ENCODE results near the gene NEDD4. TPM values are rescaled to one million over a fixed set of nuclear protein-coding genes. Genes with fewer than 3 reads are reported as not detected.

Gene NEDD4
- total and polyA plus RNA-seq, 3 experiments from 2014 or later: 3.3 to 9.7 (median 8.2) TPM

DNA sequence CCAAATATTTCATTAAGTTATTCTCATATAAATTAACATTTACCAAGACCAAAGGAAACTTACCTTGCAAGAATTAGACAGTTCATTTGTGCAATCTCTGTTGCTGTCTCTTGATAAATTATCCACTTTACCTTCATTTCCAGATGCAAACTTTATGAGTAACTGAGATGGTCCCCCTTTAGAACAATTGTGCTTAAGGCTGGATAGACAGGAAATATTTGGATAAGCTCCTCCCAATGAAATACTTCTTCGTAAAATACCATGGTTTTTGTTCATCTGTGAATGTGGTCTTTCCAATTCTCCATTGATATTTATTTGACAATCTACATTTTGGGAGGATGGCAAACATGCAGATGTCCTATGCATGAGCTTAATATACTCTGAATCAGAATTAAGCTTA, 78.2 kb downstream of the NEDD4 start:
- Mint-ChIP-seq H3K27me3 (no peaks in the 10 kb centered on the region), H3K4me3 (no peak overlapping the region), H3K27ac (no peak overlapping the region), H3K36me3 (peaks cover 0 to 3% (median 0%) of the 10 kb centered on the region in 3 donors), H3K9me3 (no peaks in the 10 kb centered on the region), H3K4me1 (no peaks in the 10 kb centered on the region)
- Histone ChIP-seq H3K27ac (ENCODE audit: low read depth, low read length) (no peak overlapping the region), H3K36me3 (ENCODE audit: insufficient read depth, low read length) (no peaks in the 10 kb centered on the region), H3K9me3 (ENCODE audit: low read length) (no peaks in the 10 kb centered on the region), H3K27me3 (ENCODE audit: insufficient read depth, low read length, poor library complexity, severe bottlenecking) (no peaks in the 10 kb centered on the region), H3K4me1 (ENCODE audit: insufficient read depth, low read length) (no peaks in the 10 kb centered on the region), H3K4me3 (ENCODE audit: low read length) (no peak overlapping the region)
- POLR2A ChIA-PET: no interaction called here
- no peak for DNase-seq
- CTCF ChIA-PET: no interaction called here

DNA sequence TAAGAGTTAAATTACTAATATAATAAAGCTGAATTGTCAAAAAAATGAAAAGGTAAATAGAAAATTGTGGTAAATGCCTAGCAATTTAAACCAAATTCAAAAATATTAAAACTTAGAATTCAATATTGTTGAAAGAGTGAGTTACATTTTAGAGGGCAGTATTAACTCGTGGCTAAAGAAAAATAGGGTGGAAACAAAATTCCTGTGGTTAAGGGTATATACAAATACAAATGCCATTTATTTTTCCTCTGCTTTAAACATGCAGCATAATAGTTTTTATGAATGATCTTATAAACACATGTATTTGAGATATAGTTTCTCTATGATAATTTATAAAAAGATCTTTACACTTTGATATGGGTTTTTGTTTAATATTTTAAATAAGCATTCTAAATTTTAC, 79.0 kb downstream of the NEDD4 start:
- H3K9me3 ChIP-seq (ENCODE audit: low read length): no peaks in the 10 kb centered on the region
- no peak overlapping the region for H3K27ac ChIP-seq (ENCODE audit: low read depth, low read length)
- no peak for DNase-seq
- no peaks in the 10 kb centered on the region for H3K36me3 ChIP-seq (ENCODE audit: insufficient read depth, low read length)
- peaks cover 0 to 5% (median 0%) of the 10 kb centered on the region in 3 donors for H3K36me3 Mint-ChIP-seq
- H3K4me3 ChIP-seq (ENCODE audit: low read length): no peak overlapping the region
- H3K27me3 Mint-ChIP-seq: no peaks in the 10 kb centered on the region
- H3K4me1 ChIP-seq (ENCODE audit: insufficient read depth, low read length): no peaks in the 10 kb centered on the region
- H3K27me3 ChIP-seq (ENCODE audit: insufficient read depth, low read length, poor library complexity, severe bottlenecking): no peaks in the 10 kb centered on the region
- CTCF ChIA-PET: no interaction called here
- POLR2A ChIA-PET: no interaction called here
- H3K4me3 Mint-ChIP-seq: no peak overlapping the region
- H3K9me3 Mint-ChIP-seq: no peaks in the 10 kb centered on the region
- no peak overlapping the region for H3K27ac Mint-ChIP-seq
- no peaks in the 10 kb centered on the region for H3K4me1 Mint-ChIP-seq

DNA sequence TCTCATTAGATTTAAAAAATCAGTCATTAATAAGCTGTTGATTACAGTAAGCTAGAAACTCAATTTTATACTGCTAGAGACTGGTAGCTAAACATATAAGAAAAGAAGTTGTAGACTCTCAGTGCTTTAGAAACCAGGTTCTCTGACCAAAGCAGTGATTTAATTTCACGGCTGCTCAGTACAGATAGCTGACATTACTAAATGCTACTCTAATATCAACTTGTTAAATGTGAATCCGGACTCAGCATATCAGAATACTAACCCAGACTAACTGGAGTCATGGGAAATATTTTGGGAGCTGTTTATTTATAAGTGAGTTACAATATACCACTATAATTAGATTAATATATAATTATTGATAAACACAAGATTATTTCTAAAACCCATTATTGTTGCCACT, 80.4 kb downstream of the NEDD4 start:
- Mint-ChIP-seq H3K4me1 (no peaks in the 10 kb centered on the region), H3K27me3 (no peaks in the 10 kb centered on the region), H3K36me3 (peaks cover 0 to 5% (median 3%) of the 10 kb centered on the region in 3 donors), H3K9me3 (no peaks in the 10 kb centered on the region), H3K27ac (no peak overlapping the region), H3K4me3 (no peak overlapping the region)
- ChIA-PET POLR2A (no interaction called here), CTCF (no interaction called here)
- Histone ChIP-seq H3K9me3 (ENCODE audit: low read length) (no peaks in the 10 kb centered on the region), H3K4me3 (ENCODE audit: low read length) (no peak overlapping the region), H3K27me3 (ENCODE audit: insufficient read depth, low read length, poor library complexity, severe bottlenecking) (no peaks in the 10 kb centered on the region), H3K27ac (ENCODE audit: low read depth, low read length) (no peak overlapping the region), H3K36me3 (ENCODE audit: insufficient read depth, low read length) (no peaks in the 10 kb centered on the region), H3K4me1 (ENCODE audit: insufficient read depth, low read length) (no peaks in the 10 kb centered on the region)
- no peak for DNase-seq

DNA sequence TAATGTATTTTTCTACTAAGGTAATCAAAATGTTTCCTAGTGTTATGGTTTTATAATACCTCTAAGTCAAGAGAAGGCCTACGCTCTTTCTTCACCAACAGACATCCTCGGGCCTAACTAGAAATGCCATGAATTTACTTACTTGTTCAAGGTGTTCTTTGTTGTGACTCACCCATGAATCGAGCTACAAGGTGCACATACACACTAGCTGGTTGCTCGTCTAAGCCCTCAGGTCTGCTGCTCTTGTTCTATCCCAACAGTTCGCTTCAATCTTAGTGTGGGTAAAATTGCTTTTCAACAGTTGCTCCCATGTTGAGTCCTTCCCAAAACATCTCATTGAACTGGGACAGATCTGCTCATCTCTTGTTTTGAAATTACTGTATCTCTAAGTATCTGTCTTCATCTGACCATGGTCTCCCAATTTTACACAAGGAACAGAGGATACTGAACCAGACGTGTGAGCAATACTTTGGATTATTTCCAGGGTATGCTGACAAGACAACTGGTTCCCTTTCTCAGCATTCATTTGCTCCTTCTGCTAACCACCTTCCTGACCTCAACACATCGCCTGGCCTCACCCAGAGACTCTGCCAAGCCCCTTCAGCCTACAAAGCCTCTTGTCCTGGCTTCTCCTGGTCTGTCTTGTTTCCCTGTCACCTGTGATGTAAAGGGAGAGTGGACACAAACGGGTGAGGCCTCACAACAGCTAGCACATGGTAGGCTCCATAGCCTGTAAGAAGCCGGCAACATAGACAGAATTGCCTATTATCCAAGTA, 84.2 kb downstream of the NEDD4 start:
- H3K27me3 Mint-ChIP-seq: no peaks in the 10 kb centered on the region

DNA sequence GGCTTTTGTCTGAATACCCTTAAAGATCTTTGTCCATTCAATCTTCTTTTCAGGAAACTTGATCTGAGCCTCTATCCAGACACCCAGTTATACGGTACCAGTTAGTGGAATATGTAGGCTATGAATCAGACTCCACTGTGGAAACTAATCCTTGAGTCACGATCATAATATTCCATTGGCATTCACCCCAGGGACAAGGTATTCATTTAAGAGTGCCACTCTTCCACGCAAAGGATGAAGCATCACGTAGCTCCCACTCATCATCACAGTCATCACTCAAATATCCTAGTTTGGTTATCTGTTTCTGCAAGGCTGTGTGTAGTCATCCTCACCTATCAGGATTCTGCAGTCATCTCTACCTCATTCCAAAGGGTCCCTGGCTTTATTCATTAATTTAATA, 85.6 kb downstream of the NEDD4 start:
- ChIA-PET CTCF (no interaction called here), POLR2A (no interaction called here)
- no peaks in the 10 kb centered on the region for H3K9me3 Mint-ChIP-seq
- Histone ChIP-seq H3K27ac (ENCODE audit: low read depth, low read length) (no peak overlapping the region), H3K36me3 (ENCODE audit: insufficient read depth, low read length) (no peaks in the 10 kb centered on the region), H3K9me3 (ENCODE audit: low read length) (no peaks in the 10 kb centered on the region), H3K4me3 (ENCODE audit: low read length) (no peak overlapping the region), H3K4me1 (ENCODE audit: insufficient read depth, low read length) (no peaks in the 10 kb centered on the region), H3K27me3 (ENCODE audit: insufficient read depth, low read length, poor library complexity, severe bottlenecking) (no peaks in the 10 kb centered on the region)
- H3K4me1 Mint-ChIP-seq: no peaks in the 10 kb centered on the region
- H3K4me3 Mint-ChIP-seq: no peak overlapping the region
- H3K27me3 Mint-ChIP-seq: no peaks in the 10 kb centered on the region
- peaks cover 0 to 7% (median 5%) of the 10 kb centered on the region in 3 donors for H3K36me3 Mint-ChIP-seq
- no peak overlapping the region for H3K27ac Mint-ChIP-seq
- DNase-seq: no peak

More for the DNA sequence above, 84.2 kb downstream of the NEDD4 start:
- Mint-ChIP-seq H3K27ac (no peak overlapping the region), H3K36me3 (peaks cover 0 to 7% (median 5%) of the 10 kb centered on the region in 3 donors), H3K4me1 (no peaks in the 10 kb centered on the region), H3K4me3 (no peak overlapping the region), H3K9me3 (no peaks in the 10 kb centered on the region)
- CTCF ChIA-PET: no interaction called here
- H3K36me3 ChIP-seq (ENCODE audit: insufficient read depth, low read length): no peaks in the 10 kb centered on the region
- DNase-seq: no peak
- H3K27ac ChIP-seq (ENCODE audit: low read depth, low read length): no peak overlapping the region
- no peaks in the 10 kb centered on the region for H3K4me1 ChIP-seq (ENCODE audit: insufficient read depth, low read length)
- H3K4me3 ChIP-seq (ENCODE audit: low read length): no peak overlapping the region
- POLR2A ChIA-PET: no interaction called here
- H3K27me3 ChIP-seq (ENCODE audit: insufficient read depth, low read length, poor library complexity, severe bottlenecking): no peaks in the 10 kb centered on the region
- no peaks in the 10 kb centered on the region for H3K9me3 ChIP-seq (ENCODE audit: low read length)

DNA sequence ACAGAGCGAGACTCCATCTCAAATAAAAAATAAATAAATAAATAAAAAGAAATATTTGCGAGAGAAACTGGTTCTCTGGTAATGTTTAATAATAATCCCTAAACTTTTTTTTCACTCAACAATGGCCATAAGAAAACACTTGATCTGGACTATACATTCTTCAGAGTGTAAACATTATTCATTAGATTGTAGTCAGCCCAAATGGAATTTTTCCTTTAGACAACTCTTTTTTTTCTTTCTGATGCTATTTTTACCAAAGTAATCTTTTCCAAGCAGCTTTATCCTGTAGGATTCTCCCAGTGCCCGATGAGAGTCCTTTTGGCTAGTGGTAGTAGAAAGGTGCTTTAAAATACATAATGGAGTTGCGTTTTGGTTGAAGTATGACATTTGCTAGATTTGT, 90.4 kb downstream of the NEDD4 start:
- no peak overlapping the region for H3K27ac ChIP-seq (ENCODE audit: low read depth, low read length)
- H3K9me3 ChIP-seq (ENCODE audit: low read length): no peaks in the 10 kb centered on the region
- peaks cover 0 to 3% (median 2%) of the 10 kb centered on the region in 3 donors for H3K36me3 Mint-ChIP-seq
- no peak overlapping the region for H3K4me3 Mint-ChIP-seq
- H3K27me3 Mint-ChIP-seq: no peaks in the 10 kb centered on the region
- POLR2A ChIA-PET: no interaction called here
- CTCF ChIA-PET: interaction anchor here (0.7 kb wide), 1 partner anchor 63 kb away, joined by 3 read pairs; no protein-coding TSS in a partner anchor
- H3K4me1 ChIP-seq (ENCODE audit: insufficient read depth, low read length): no peaks in the 10 kb centered on the region
- no peak overlapping the region for H3K27ac Mint-ChIP-seq
- no peak for DNase-seq
- H3K36me3 ChIP-seq (ENCODE audit: insufficient read depth, low read length): no peaks in the 10 kb centered on the region
- no peak overlapping the region for H3K4me3 ChIP-seq (ENCODE audit: low read length)
- H3K27me3 ChIP-seq (ENCODE audit: insufficient read depth, low read length, poor library complexity, severe bottlenecking): no peaks in the 10 kb centered on the region
- no peaks in the 10 kb centered on the region for H3K9me3 Mint-ChIP-seq
- H3K4me1 Mint-ChIP-seq: no peaks in the 10 kb centered on the region

DNA sequence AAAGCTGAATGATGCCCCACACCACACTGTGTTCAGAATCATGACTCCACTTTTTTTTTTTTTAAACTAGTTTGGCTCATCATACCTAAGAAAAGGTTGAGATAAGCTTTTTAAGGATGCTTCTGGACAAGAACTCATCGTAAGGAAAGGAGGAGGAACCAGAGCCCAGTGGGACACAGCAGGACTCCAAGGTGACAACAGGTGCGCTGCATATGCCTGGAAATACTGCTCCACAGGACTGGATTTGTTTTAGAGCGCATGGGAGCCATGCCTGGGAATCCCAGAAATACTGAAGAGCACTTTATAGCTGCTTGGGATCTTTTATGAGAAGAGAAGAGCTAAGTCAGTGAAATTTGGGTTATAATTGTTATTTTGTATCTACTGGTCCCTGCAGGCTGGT, 93.4 kb downstream of the NEDD4 start:
- H3K27ac Mint-ChIP-seq: no peak overlapping the region

DNA sequence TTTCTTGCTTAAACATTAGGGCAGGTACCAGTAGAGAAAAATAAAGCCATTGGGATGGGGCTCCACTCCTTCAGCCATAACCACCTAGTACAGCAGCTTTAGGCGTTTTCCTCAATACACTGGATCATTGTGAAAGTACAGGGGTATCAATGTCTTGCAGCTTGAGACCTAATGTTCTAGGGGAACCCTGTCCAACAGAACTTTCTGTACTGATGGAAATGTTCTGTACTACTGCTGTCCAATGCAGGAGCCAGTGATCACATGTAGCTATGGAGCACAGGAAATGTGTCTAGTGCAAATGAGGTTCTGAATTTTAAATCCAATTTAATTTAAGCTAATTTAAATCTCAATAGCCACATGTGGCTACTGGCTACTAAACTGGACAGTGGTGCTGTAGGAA, 93.9 kb downstream of the NEDD4 start:
- Mint-ChIP-seq H3K27ac (no peak overlapping the region), H3K27me3 (no peaks in the 10 kb centered on the region), H3K36me3 (peaks cover 0 to 2% (median 0%) of the 10 kb centered on the region in 3 donors), H3K9me3 (no peaks in the 10 kb centered on the region), H3K4me1 (peaks cover under 1 to 8% (median 7%) of the 10 kb centered on the region in 3 donors), H3K4me3 (no peak overlapping the region)
- Histone ChIP-seq H3K4me1 (ENCODE audit: insufficient read depth, low read length) (no peaks in the 10 kb centered on the region), H3K27ac (ENCODE audit: low read depth, low read length) (no peak overlapping the region), H3K9me3 (ENCODE audit: low read length) (no peaks in the 10 kb centered on the region), H3K27me3 (ENCODE audit: insufficient read depth, low read length, poor library complexity, severe bottlenecking) (no peaks in the 10 kb centered on the region), H3K4me3 (ENCODE audit: low read length) (no peak overlapping the region), H3K36me3 (ENCODE audit: insufficient read depth, low read length) (no peaks in the 10 kb centered on the region)
- POLR2A ChIA-PET: no interaction called here
- no peak for DNase-seq
- CTCF ChIA-PET: no interaction called here

More for the DNA sequence above, 93.4 kb downstream of the NEDD4 start:
- H3K27ac ChIP-seq (ENCODE audit: low read depth, low read length): no peak overlapping the region
- H3K9me3 ChIP-seq (ENCODE audit: low read length): no peaks in the 10 kb centered on the region
- Mint-ChIP-seq H3K36me3 (peaks cover 0 to 2% (median 0%) of the 10 kb centered on the region in 3 donors), H3K9me3 (no peaks in the 10 kb centered on the region), H3K4me3 (no peak overlapping the region), H3K27me3 (no peaks in the 10 kb centered on the region), H3K4me1 (peaks cover 0 to 6% (median 6%) of the 10 kb centered on the region in 3 donors)
- no peak for DNase-seq
- H3K4me1 ChIP-seq (ENCODE audit: insufficient read depth, low read length): no peaks in the 10 kb centered on the region
- H3K4me3 ChIP-seq (ENCODE audit: low read length): no peak overlapping the region
- H3K27me3 ChIP-seq (ENCODE audit: insufficient read depth, low read length, poor library complexity, severe bottlenecking): no peaks in the 10 kb centered on the region
- ChIA-PET CTCF (no interaction called here), POLR2A (no interaction called here)
- H3K36me3 ChIP-seq (ENCODE audit: insufficient read depth, low read length): no peaks in the 10 kb centered on the region

All from CD8-positive, alpha-beta memory T cell (primary cell).